Right lung (tissue), 5 donors: ENCODE measurements around the gene SNRNP40. TPM values are rescaled to one million over a fixed set of nuclear protein-coding genes. Genes with fewer than 3 reads are reported as not detected.

Source experiments
- DNase-seq, 2 donors: peaks; one replicate each; pipeline ENCODE4 v3.0.0-alpha.2; 2013
- polyA plus RNA-seq, 5 donors: library from polyadenylated mRNA; unstranded; fragments of 120-200 nt; gene quantifications; one replicate each; pipeline versions ENCODE4 v1.2.1 to v1.2.3, GENCODE V29; 2013; ENCODE audit warnings: inconsistent platforms in 1 of 5, low replicate concordance in 1 of 5; ENCODE audit not compliant: insufficient read length in 5 of 5, insufficient read depth in 1 of 5

SNRNP40 gene
- polyA plus RNA-seq, 5 donors: 68.8 to 73.0 (median 70.4) TPM

DNA sequence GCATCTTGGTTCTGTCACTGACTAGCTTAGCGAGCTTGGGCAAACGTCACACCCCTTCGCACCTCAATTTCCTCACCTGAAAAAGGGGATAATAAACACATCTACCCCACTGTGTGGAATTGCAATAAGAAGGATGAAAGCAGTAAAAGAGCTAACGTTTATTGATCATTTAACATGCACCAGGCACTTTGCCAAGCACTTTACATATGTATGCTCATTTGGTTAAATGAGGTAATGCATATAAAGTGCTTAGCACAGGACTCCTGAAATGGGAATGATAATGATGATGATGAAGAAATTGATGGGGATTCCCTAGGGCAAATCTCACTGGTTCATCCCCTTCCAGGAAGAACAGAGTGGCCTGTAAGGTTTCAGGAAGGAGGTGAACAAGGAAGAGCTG is 61.7 kb downstream of the SNRNP40 start:
- no peak for DNase-seq

GRCh38 chr1:31234123-31234708 is 62.4 kb downstream of the SNRNP40 start:
- no peak for DNase-seq

DNA sequence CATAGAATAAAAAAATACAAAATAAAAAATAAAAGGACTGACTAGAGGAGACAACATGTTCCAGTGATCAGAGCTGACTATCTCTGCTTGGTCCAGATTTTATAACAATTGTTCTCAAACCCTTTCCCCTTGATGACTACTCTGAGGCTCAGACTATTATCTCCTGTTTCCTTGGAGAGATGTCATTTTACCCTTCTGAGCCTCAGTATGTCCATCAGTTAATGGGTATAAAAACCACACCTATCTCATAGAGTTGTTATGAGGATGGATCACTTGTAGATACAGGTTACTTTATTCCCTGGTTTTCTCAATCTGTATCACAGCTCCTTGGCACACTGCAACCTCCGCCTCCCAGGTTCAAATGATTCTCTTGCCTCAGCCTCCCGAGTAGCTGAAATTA is 63.9 kb downstream of the SNRNP40 start:
- no peak for DNase-seq

- DNase-seq: no peak
Observed at GRCh38 chr1:31231802-31232201, 64.8 kb downstream of the SNRNP40 start.

GRCh38 chr1:31230378-31230777 is 66.2 kb downstream of the SNRNP40 start:
- no peak for DNase-seq

DNA sequence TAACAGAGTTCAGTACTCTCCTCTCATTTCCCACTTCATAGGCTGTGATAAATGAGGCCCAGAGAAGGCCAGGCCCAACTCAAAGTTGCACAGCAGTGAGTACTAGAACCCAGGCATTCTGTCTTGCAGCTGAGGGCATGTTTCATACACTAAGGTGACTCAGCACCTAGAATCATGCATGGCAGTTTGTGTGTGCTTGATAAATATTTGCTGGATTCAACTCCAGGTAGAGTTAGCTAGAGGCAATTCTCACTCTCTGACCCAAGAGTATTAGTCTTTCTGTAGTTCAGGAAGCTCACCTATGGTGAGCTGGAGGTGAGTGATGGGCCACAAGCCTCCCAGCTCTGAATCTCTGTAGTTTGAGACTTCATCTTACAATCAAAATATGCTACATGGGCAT is 67.6 kb downstream of the SNRNP40 start:
- no peak for DNase-seq

GRCh38 chr1:31227891-31228568 is 68.6 kb downstream of the SNRNP40 start:
- DNase-seq: no peak

GRCh38 chr1:31224068-31224467 is 72.5 kb downstream of the SNRNP40 start:
- no peak for DNase-seq

DNA sequence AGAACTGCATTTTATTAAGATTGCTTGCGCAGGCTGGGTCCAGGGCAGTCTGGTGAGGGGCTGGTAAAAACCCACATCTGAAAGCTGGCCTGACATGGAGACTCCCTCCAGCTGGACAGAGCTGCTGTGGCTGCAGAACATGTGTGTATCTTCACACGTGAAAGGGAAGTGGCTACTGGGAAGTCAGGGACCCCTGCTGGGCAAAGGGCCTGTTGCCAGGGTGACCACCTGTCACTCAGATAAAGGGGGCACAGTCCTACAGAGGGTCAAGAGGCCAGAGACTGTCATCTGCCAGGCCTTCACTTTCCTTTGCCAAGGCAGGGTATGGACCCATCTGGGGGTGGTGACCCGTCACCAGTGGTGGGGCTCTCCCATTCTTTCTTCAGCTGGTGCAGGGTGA is 74.4 kb downstream of the SNRNP40 start:
- DNase-seq: no peak

- no peak for DNase-seq
Observed at GRCh38 chr1:31221072-31221471, 75.5 kb downstream of the SNRNP40 start.

GRCh38 chr1:31219489-31219888 is 77.1 kb downstream of the SNRNP40 start:
- no peak for DNase-seq

DNA sequence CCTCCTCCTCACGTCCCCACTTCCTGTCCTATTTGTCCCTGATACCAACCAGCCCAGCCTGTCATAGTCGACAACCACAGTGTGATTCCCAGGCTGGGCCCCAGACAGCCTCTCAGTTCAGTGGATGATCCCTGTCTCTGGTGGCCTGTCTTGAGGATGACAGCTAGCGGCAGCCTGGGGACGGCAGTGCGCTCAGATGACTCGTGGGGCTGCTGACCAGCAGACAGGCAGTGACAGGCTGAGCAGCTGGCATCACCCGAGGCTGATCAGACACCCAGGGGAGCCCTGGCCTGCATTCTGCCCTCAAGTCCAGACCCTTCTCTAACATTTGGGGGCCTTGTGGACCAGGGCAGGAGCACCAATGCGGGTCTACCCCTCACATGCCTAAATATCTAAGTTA is 77.9 kb downstream of the SNRNP40 start:
- DNase-seq: no peak

DNA sequence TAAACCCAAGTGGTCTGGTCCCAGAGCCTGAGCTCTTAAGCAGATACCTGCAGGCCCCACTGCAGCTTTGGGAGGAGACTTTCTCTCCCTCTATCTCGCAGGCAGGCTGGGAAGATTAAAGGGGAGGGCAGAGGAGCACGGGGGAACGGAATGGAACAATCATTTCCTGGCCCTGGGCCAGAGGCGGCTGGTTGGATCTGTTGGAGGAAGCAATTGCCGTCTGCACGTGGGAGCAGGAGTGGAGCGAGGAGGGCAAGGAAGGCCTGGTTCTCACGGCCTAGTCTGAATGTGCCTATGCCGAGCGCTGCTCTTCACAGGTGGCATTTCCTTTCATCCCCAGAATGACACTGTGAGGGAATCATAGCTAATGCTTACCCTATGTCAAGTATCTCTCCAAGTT is 80.6 kb downstream of the SNRNP40 start:
- DNase-seq: peak; percentile 59 to 60

- DNase-seq: no peak
Observed at GRCh38 chr1:31215065-31215570, 81.5 kb downstream of the SNRNP40 start.

- DNase-seq: no peak
Observed at GRCh38 chr1:31214316-31215064, 82.1 kb downstream of the SNRNP40 start.

Other genes starting within 250 kb of the SNRNP40 start
- gene PUM1, start 231.1 kb downstream of the SNRNP40 start, polyA plus RNA-seq: 100 to 1,000 TPM in 4 of 5 donors, 10 to 100 TPM in 1; 69.6 to 122 (median 114) TPM
- 1 to 10 TPM; 1.7 to 3.2 (median 2.4) TPM for gene NKAIN1, start 56.9 kb downstream of the SNRNP40 start, polyA plus RNA-seq
- gene ZCCHC17, start 244 bp upstream of the SNRNP40 start, polyA plus RNA-seq: 10 to 100 TPM; 39.9 to 50.9 (median 43.6) TPM
- gene FABP3, start 76.3 kb upstream of the SNRNP40 start, polyA plus RNA-seq: 10 to 100 TPM in 2 of 5 donors, 1 to 10 TPM in 3; 6.8 to 15.0 (median 8.5) TPM
- 10 to 100 TPM in 3 of 5 donors, 1 to 10 TPM in 2; 8.0 to 16.9 (median 14.4) TPM for gene SERINC2, start 116.4 kb upstream of the SNRNP40 start, polyA plus RNA-seq